ENCODE results near the gene JAK1.

Gene JAK1

GRCh38 chr1:64962441-64962840, 3.9 kb downstream of the JAK1 start:
- H3K9me3 ChIP-seq (ENCODE audit: control insufficient read depth, insufficient read depth, low read depth, low read length) = no peaks in the 10 kb centered on the region
- H3K36me3 ChIP-seq (ENCODE audit: control insufficient read depth in 2 of 2, insufficient read depth in 1 of 2, low read length in 2 of 2) = no peaks in the 10 kb centered on the region
- no peak overlapping the region for H3K4me3 ChIP-seq (ENCODE audit: low read depth, low read length)
- TF ChIP-seq ZNF114 (tag by site-specific recombination; IDR thresholded peaks at IDR 0.05) (no peak), ZBTB17 (tag by site-specific recombination; IDR thresholded peaks at IDR 0.05) (peak; percentile 26; the same call in 1 of the 2 replicates), ZBTB11 (tag by site-specific recombination; conservative IDR thresholded peaks at IDR 0.05; ENCODE audit: low read depth) (no peak), PRDM4 (tag by site-specific recombination; IDR thresholded peaks at IDR 0.05) (no peak), ZNF426 (tag by site-specific recombination; IDR thresholded peaks at IDR 0.05) (no peak), ZNF777 (tag by site-specific recombination; IDR thresholded peaks at IDR 0.05; ENCODE audit: borderline replicate concordance) (no peak)
- peaks cover 3% of the 10 kb centered on the region for H3K4me1 ChIP-seq (ENCODE audit: control insufficient read depth, insufficient read depth, low read length)
- H3K27ac ChIP-seq (ENCODE audit: extremely low read depth, low read depth, low read length) = no peak overlapping the region
- CTCF ChIA-PET = interaction anchor here (0.8 kb wide), 1 partner anchor 59 kb away, joined by 4 read pairs; no protein-coding TSS in a partner anchor
- POLR2A ChIA-PET = no interaction called here

GRCh38 chr1:64961923-64962322, 4.4 kb downstream of the JAK1 start:
- H3K27ac ChIP-seq (ENCODE audit: extremely low read depth, low read depth, low read length) = no peak overlapping the region
- POLR2A ChIA-PET = no interaction called here
- H3K4me1 ChIP-seq (ENCODE audit: control insufficient read depth, insufficient read depth, low read length) = peaks cover 3% of the 10 kb centered on the region
- no peaks in the 10 kb centered on the region for H3K36me3 ChIP-seq (ENCODE audit: control insufficient read depth in 2 of 2, insufficient read depth in 1 of 2, low read length in 2 of 2)
- CTCF ChIA-PET = no interaction called here
- no peaks in the 10 kb centered on the region for H3K9me3 ChIP-seq (ENCODE audit: control insufficient read depth, insufficient read depth, low read depth, low read length)
- 0 out of 2 replicates have a peak, but pooled peaks have one; percentile 9 for TF ChIP-seq SCRT2 (tag by site-specific recombination; IDR thresholded peaks at IDR 0.05)
- TF ChIP-seq ZNF23 (tag by site-specific recombination; IDR thresholded peaks at IDR 0.05; ENCODE audit: borderline replicate concordance) = no peak
- no peak overlapping the region for H3K4me3 ChIP-seq (ENCODE audit: low read depth, low read length)

- CTCF ChIA-PET = interaction anchor here (1.3 kb wide), 1 partner anchor 115 kb away, joined by 4 read pairs; no protein-coding TSS in a partner anchor
- H3K27ac ChIP-seq (ENCODE audit: extremely low read depth, low read depth, low read length) = no peak overlapping the region
- TF ChIP-seq PRDM1 (tag by site-specific recombination; IDR thresholded peaks at IDR 0.05) (0 out of 2 replicates have a peak, but pooled peaks have one; percentile 14), ZNF664 (tag by site-specific recombination; IDR thresholded peaks at IDR 0.05) (no peak)
- POLR2A ChIA-PET = no interaction called here
- peaks cover 3% of the 10 kb centered on the region for H3K4me1 ChIP-seq (ENCODE audit: control insufficient read depth, insufficient read depth, low read length)
- H3K9me3 ChIP-seq (ENCODE audit: control insufficient read depth, insufficient read depth, low read depth, low read length) = no peaks in the 10 kb centered on the region
- no peak overlapping the region for H3K4me3 ChIP-seq (ENCODE audit: low read depth, low read length)
- no peaks in the 10 kb centered on the region for H3K36me3 ChIP-seq (ENCODE audit: control insufficient read depth in 2 of 2, insufficient read depth in 1 of 2, low read length in 2 of 2)
Observed at GRCh38 chr1:64960731-64961130, 5.6 kb downstream of the JAK1 start.

GRCh38 chr1:64959986-64960385, 6.4 kb downstream of the JAK1 start:
- no peak overlapping the region for H3K4me3 ChIP-seq (ENCODE audit: low read depth, low read length)
- peaks cover 3% of the 10 kb centered on the region for H3K4me1 ChIP-seq (ENCODE audit: control insufficient read depth, insufficient read depth, low read length)
- no peaks in the 10 kb centered on the region for H3K9me3 ChIP-seq (ENCODE audit: control insufficient read depth, insufficient read depth, low read depth, low read length)
- H3K27ac ChIP-seq (ENCODE audit: extremely low read depth, low read depth, low read length) = no peak overlapping the region
- TF ChIP-seq ZNF404 (tag by site-specific recombination; IDR thresholded peaks at IDR 0.05) (no peak), ZNF560 (tag by site-specific recombination; IDR thresholded peaks at IDR 0.05; ENCODE audit: borderline replicate concordance) (no peak), FEZF1 (tag by site-specific recombination; IDR thresholded peaks at IDR 0.05) (no peak), SP7 (tag by site-specific recombination; IDR thresholded peaks at IDR 0.05) (no peak)
- CTCF ChIA-PET = interaction anchor here (1.3 kb wide), 1 partner anchor 115 kb away, joined by 4 read pairs; no protein-coding TSS in a partner anchor
- no peaks in the 10 kb centered on the region for H3K36me3 ChIP-seq (ENCODE audit: control insufficient read depth in 2 of 2, insufficient read depth in 1 of 2, low read length in 2 of 2)
- POLR2A ChIA-PET = no interaction called here

Measured in HEK293 (cell line).